Gastroesophageal sphincter (tissue), 3 donors: ENCODE results near the gene RBM25.

Experiments
- POLR2A ChIP-seq, 2 donors: fragments of 450-650 bp; IDR thresholded peaks; one replicate each; pipeline ENCODE4 v1.6.1; 2017; ENCODE audit warnings: antibody characterized with exemption in 2 of 2, mild to moderate bottlenecking in 2 of 2, moderate library complexity in 1 of 2
- POLR2AphosphoS5 ChIP-seq: sonication (generic); formaldehyde crosslinking; IDR thresholded peaks from one replicate; pipeline ENCODE4 v1.6.1; 2017; ENCODE audit warnings: antibody characterized with exemption
- TF ChIP-seq, protein P1 (sequence below), 4 experiments: fragments of 200-600 bp in 2 of 4; fragments of 450-650 bp in 2 of 4; sonication (generic) in 1 of 4; IDR thresholded peaks; one replicate each; pipeline ENCODE4 v1.5.1; 2017 to 2019; ENCODE audit warnings: antibody characterized with exemption in 4 of 4, mild to moderate bottlenecking in 2 of 4, moderate library complexity in 2 of 4

- TF ChIP-seq POLR2A (IDR thresholded peaks at IDR 0.05) (no peak), POLR2AphosphoS5 (no peak)
- TF ChIP-seq, protein P1, sequence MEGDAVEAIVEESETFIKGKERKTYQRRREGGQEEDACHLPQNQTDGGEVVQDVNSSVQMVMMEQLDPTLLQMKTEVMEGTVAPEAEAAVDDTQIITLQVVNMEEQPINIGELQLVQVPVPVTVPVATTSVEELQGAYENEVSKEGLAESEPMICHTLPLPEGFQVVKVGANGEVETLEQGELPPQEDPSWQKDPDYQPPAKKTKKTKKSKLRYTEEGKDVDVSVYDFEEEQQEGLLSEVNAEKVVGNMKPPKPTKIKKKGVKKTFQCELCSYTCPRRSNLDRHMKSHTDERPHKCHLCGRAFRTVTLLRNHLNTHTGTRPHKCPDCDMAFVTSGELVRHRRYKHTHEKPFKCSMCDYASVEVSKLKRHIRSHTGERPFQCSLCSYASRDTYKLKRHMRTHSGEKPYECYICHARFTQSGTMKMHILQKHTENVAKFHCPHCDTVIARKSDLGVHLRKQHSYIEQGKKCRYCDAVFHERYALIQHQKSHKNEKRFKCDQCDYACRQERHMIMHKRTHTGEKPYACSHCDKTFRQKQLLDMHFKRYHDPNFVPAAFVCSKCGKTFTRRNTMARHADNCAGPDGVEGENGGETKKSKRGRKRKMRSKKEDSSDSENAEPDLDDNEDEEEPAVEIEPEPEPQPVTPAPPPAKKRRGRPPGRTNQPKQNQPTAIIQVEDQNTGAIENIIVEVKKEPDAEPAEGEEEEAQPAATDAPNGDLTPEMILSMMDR (IDR thresholded peaks at IDR 0.05) = no peak
These were observed 112.4 kb downstream of the RBM25 start for GRCh38 chr14:73170686-73171085.
